HG03159 (cell line): ENCODE data around the gene PDK2.

Experiments used
- ATAC-seq: cut with Tn5 transposase; IDR thresholded peaks from one replicate; pipeline ENCODE4 v1.9.1; 2021; ENCODE audit warnings: mild to moderate bottlenecking, moderate library complexity; ENCODE audit not compliant: unreplicated experiment

Gene PDK2

DNA sequence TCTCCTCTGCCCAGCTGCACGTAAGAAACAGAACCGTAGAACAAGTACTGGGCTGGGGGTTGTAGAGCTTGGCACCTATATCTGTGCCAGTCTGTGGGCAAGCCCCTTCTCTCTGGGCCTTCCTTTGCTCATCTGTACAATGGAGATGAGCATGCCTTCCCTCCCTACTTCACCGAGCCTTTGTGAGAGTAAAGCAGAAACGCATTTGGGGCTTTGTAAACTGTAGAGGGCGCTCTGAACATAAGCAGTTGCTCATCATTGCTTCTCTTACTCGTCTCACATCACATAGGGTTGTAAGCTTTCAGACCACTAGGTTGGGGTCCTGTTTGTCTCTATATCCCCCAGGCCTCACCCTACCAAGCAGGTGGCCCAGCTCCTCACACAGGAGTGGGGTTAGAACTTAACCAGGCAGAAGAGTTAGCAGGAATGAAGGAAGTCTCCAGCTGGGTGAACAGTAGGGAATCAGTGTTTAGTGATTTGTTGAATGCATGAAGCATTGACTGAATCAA lies 19.8 kb downstream of the PDK2 start:
- no peak for ATAC-seq

DNA sequence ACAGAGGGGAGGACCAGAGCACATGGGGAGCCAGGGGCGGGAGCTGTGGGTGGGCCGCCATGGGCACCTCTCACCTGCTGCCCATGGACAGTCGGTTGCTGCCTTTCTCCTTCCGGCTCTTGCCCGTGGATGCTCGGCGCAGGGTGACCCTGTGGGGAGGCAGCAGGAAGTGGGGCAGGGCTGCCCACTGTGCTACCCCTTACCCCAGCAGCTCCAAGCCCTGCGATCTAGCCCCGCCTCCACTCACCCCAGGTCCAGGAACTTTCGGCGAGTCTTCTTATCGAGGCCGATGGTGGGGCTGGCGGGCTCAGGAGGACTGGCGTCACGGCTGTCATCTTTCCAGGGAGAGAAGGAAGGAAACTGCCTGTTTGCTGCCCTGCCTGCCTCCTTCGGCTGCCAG lies 20.6 kb downstream of the PDK2 start:
- no peak for ATAC-seq

GRCh38 chr17:50117202-50118051 lies 22.3 kb downstream of the PDK2 start:
- ATAC-seq = no peak

DNA sequence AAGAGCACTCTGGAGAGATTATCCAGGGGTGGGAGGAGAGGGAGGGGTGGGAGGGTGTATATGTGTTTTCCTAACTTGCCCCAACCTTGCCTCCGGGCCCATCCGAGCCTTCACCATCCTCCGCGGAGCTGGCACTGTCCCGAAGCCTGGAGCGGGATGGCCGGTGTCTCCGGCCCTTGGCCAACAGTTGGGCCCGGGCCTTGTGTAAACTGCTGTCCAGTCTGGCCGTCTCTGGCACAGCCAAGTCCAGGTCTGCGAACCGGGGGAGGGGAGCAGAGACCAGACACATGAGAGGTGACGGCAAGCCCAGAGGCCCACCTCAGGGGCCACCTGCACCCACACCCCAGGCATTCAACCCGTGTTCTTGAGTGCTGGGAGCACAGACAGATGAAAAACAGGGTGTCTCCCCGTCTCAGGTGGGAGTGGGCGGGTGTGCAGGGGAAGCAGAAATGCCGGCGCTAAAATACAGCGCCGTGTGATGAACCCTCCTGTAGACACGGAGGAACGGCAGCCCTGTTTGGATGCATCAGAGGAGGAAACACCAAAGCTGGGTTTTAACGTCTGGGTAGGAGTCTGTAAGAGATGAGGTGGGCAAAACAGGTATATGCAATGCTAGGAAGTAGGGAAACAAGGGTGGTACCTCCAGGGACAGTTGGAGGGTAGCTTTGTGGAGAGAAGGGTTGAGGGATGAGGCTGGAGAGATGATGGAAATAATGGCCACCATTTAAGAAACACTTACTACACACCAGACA lies 23.1 kb downstream of the PDK2 start:
- no peak for ATAC-seq

GRCh38 chr17:50118828-50119218 lies 23.7 kb downstream of the PDK2 start:
- ATAC-seq = no peak

DNA sequence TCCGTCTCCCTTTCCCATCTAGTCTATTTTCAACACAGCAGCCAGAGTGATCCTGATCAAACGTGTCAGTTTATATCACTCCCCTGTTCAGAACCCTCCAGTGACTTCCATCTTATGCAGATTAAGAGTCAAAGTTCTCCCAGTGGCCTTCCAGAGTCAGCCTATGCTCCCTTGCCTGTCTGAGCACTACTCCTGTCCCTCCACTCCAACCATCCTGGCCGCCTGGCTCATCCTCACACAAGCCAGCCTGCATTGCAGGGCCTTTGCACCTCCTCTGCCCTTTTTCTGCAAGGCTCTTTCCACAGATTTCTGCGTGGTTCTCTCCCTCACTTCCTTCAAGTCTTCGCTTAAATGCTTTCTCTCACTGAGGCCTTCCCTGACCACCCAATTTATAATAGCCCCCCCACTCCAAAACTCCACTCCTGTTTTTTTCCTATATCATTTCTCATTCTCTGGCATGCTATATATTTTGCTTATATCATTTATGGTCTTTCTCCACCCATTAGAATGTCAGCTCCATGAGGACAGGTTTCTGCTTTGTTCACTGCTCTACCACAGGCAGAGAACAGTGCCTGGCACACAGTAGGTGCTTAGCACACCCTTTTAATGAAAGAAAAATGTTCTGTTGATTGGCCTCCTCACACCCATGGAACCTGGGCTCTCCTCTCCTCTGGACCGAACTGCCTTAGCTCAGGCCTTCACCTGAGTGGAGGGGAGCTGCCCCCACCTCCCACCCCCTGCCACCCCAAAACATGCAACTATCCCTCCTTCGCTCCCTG lies 25.5 kb downstream of the PDK2 start:
- ATAC-seq = no peak

- no peak for ATAC-seq
These were observed 27.8 kb downstream of the PDK2 start for GRCh38 chr17:50122945-50123344.

DNA sequence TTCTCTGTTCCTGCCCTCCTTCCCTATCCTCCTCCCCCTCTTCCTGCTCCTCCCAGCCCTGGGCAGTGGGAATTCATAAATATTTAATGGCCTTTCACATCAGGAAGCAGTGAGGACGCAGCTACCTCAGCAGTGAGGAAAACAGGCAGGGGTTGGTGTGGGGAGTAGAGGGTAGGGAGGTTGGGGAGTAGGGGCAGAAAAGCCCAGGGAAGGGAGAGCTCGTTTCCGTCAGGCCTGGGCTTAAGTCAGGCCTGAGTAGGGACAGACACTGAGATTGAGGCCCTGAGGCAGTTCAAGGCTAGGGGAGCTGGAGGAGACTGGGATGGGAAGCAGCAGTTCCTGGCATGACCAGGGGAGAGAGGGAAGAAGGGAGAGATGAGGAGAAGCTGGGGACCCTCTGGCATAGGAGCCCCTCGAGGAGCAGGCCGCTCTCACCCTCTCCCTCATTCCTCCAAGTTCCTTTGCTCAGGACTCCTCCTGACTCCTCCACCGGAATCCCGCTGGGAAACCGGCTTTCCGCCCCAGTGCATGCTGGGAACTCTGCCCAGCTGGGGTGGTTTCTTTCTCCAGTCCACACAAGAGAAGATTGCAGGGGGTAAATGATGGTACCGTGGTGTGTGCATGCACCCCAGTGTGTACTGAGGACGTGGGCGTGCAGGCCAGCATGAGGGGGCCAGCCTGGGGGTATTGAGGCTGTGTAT lies 28.6 kb downstream of the PDK2 start:
- no peak for ATAC-seq

DNA sequence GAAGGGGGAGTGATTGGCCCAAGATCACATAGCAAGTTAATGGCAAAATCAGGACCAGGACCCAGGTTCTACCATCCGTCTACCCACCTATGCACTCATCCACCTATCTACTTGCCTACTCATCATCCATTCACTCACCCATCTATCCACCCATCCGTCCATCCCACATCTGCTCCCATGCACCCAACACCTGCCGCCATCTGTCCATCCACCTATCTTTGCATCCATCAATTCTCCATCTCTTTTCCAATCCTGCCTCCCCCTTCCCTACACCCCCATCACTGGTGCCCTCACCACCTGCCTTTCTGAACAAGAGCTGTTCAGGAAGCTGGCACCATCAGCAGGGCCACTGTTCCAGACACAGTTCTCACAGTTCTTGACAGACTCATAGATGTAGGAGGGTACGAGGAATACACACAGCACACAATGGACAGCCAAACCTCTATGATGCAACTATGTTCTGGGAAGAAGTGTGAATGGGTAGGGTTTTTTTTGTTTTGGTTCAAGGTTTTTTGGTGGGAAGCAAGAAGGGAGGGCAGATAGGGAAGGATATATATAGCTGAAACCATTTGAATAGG lies 30.4 kb downstream of the PDK2 start:
- ATAC-seq = no peak

GRCh38 chr17:50127697-50128361 lies 32.7 kb downstream of the PDK2 start:
- ATAC-seq = no peak

DNA sequence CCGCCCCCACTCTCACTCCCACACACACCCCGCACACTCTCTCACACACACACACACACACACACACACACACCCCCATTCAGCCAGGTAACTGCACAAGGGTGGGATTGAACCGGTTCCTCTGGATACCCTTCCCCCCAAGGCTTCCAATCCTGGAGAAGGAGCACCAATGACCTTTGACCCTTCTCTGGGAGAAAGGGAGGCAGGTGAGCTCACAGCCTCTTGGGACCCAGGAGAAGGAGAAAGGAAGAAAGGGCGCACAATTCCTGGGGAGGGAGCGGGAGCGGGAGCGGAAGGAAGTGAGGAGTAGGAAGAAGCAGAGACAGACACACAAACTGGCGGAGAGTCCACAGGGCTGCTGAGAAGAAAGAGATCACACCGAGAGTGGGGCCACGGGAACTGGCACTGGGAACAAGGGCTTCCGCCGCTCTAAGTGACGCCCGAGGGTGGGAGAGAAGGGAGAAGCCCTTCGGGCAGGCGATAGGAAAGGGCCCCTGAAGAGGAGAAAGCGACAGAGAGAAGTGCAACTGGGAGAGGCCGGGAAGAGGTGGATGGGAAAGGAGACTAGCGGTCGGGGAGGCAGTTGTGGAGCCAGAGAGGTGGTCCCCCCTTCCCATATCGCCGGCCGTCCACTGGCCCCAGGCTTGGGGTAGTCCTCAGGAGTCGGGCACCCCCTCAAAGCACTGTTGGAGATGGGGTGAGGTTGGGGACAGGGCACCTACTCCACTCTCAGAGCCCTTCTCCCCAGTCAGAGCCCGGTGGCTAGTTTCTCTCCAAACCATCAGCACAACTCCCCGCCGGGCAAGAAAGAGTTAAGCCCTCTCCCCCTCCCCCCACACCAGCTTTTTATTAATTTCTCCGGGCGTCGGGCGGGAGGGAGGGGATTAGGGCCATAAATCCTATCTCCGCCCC lies 33.5 kb downstream of the PDK2 start:
- no peak for ATAC-seq

- ATAC-seq = no peak
These were observed 34.2 kb downstream of the PDK2 start for GRCh38 chr17:50129353-50129727.

- ATAC-seq = no peak
These were observed 34.8 kb downstream of the PDK2 start, which contains the start of gene SAMD14 for GRCh38 chr17:50129728-50130558. TSS of gene SAMD14 (minus strand) at chr17:50130160. CDS start at chr17:50124959, 5,201 bp downstream.

- ATAC-seq = no peak
These were observed 35.6 kb downstream of the PDK2 start for GRCh38 chr17:50130559-50131305.

- ATAC-seq = no peak
These were observed 37.1 kb downstream of the PDK2 start for GRCh38 chr17:50132104-50132794.

GRCh38 chr17:50133028-50133768 lies 38.0 kb downstream of the PDK2 start:
- no peak for ATAC-seq
